Stimulated activated CD4-positive, alpha-beta T cell treated with anti-CD3 and anti-CD28 coated beads, TNF-alpha, amount 100 ng/mL, for 48 hours (primary cell): ENCODE data around the gene HSF4.

ENCODE experiments used
- DNase-seq, 3 donors: peaks; one replicate each; pipeline ENCODE4 v3.0.0-alpha.2; 2020; ENCODE audit warnings: low read depth in 3 of 3

Gene HSF4

DNA sequence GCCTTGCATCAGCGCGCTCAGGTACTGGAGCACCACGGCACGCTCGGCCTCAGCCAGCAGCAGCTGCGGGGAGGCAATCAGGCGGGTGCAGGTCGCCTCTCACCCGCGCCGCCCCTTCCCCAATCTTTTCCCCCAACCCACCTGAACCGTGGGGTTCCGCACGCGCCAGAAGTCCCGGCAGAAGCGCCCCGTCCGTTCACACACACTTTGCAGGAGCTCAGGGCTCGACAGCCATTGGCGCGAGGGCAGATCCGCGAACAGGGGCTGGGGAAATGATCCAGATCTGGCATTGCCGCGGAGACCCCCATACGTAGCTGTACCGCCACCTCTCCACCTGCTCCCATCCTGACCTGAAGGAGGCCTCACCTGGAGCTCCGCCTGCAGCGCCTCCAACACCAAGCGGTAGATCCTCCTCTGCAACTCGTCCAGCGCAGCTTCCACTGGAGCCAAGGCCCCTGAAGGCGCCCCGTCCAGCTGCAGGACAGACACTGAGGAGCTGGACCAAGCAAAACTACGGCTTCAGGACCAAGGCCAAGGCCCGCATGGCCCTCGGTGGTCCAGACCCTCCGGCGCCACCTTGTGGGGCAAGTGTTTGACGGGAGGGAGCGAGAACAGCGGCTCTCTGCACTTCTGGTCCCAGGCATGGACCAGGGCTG lies 20.6 kb downstream of the HSF4 start:
- DNase-seq: peak; percentile 65 to 83 (median 78)

GRCh38 chr16:67185651-67186134 lies 21.1 kb downstream of the HSF4 start:
- DNase-seq: no peak

DNA sequence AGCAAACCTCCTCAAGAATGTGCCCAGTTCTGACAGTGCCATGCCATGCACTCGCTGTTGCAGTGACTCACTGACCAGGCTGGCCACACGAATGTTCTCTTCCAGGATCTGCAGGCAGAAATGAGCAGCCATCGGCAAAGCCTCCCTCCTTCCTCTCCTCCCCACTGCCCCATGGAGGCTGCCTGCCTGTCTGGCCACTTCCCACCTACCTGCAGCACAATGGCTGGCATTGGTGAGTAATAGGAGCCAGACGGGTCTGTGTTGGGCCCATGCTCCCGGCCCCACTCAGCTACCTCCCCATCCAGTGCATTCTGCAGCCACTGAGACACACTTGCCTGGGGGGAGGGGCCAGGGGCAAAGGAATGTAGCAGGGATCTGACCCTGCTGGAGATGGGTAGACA lies 22.0 kb downstream of the HSF4 start:
- DNase-seq: no peak

- no peak for DNase-seq
Measured at GRCh38 chr16:67187175-67187890, 22.8 kb downstream of the HSF4 start.

DNA sequence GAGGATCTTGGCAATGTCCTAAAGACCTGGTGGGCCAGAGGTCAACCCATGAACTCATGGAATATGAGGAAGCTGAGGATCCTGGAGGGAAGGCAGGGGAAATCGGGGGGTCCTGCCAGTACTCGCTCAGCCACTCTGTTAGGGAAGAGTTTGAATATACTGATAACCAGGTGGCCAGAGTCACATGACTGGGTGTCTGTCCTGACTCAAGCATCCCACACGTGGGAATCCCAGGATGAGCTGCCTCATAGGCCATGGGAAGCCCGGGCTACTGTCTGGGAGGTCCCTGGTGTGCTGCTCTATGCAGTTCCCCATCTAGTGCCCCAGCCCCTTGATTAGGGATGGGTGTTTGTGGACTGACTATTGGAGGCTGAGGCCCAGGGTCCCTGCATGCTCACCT lies 23.8 kb downstream of the HSF4 start:
- no peak for DNase-seq

DNA sequence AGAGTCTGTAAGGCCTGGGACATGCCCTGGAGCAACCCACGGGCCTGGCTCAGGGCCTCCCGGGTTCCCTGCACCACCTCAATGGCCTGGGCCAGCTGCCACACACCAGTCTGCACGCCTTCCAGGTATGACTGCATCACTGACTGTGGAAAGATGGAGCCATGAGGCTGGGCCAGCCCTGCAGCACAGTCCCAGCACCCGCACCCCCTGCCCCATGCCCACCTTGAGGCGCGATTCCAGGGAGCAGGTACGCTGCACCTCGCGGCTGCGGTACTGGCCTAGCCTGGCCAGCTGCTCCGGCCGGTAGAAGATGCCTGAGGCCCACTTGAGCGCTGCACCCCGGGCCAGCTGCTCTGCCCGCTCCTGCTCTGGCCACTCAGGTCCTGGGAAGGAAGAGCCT lies 24.3 kb downstream of the HSF4 start:
- no peak for DNase-seq

- no peak for DNase-seq
Measured at GRCh38 chr16:67190041-67190440, 25.5 kb downstream of the HSF4 start, which contains the start of gene EXOC3L1. Gene EXOC3L1, minus strand, starts transcription at chr16:67190136. Its CDS starts 460 bp downstream, at chr16:67189676.

GRCh38 chr16:67190448-67191399 lies 26.2 kb downstream of the HSF4 start:
- no peak for DNase-seq

DNA sequence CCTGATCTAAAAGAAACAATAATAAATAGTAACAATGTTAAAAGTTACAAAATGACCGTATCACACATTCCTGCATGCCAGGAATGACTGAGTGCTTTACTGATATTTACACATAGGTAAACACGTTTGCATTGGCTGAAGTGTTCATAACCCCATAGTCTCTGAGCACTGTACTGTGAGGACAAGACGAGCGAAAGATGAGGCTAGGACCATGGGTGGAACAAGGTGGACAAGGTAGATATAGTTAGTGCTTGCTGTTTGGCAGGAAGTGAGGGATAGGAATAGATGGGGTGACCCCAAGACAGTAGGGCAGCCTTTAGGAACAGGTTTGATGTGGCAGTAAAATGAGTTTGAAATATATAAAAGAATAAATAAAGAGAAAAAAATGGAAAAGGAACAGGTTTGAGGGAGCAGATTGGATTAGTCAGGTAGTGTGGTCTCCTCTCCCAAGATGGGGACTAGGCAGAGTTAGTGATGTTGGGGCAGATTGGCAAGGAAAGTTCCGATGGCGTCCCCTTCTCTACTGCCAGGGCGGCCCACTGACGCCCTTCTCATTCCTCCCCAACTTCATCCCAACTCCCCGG lies 27.0 kb downstream of the HSF4 start:
- DNase-seq: no peak

DNA sequence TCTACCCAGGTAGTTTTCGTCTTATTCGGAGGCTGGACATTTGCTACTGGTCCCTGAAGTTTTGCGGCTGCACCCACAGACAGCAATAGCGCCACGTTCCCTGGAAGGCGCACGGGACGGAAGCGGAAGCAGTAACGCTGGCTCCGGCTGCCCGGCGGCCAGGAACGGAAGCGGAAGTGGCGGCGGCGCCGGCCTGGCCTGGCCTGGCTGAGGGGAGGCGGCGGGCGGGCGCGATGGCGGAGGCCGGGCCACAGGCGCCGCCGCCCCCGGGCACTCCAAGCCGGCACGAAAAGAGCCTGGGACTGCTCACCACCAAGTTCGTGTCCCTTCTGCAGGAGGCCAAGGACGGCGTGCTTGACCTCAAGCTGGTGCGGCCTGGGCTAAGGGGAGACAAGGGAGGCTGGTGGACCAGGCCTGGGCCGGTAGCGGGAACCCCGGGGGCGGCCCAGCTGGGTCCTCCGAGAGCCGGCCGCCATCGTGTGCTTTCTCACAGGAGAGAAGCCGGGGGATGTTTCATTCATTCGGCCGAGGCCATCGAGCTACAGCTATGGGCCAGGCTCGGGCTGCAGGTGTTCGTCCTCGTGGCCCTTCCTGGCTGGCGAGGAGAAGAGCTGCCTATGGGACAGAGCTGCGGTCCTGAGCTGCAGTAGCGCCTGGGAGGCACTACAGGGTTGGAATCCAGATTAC lies 27.6 kb downstream of the HSF4 start, which contains the start of gene E2F4:
TSS of gene E2F4 (plus strand) at position 161 of the 687 bp plus-strand sequence. CDS start at position 234, 73 bp downstream.
- DNase-seq: peak; percentile 80 to 84 (median 81)

GRCh38 chr16:67192781-67193361 lies 28.3 kb downstream of the HSF4 start:
- no peak for DNase-seq

- DNase-seq: no peak
Measured at GRCh38 chr16:67193536-67193935, 29.0 kb downstream of the HSF4 start.

- no peak for DNase-seq
Measured at GRCh38 chr16:67194260-67194659, 29.7 kb downstream of the HSF4 start.

DNA sequence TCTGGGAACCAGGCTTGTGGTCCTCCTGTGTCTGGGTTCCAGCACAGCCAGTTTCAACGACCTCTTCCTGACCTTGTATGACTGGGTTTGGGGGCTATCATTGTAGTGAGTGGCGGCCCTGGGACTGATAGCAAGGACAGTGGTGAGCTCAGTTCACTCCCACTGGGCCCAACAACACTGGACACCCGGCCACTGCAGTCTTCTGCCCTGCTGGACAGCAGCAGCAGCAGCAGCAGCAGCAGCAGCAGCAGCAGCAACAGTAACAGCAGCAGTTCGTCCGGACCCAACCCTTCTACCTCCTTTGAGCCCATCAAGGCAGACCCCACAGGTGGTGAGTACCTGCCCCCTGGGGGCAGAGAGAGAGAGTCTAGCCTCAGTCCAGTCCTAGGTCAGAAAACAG lies 31.1 kb downstream of the HSF4 start:
- DNase-seq: no peak

DNA sequence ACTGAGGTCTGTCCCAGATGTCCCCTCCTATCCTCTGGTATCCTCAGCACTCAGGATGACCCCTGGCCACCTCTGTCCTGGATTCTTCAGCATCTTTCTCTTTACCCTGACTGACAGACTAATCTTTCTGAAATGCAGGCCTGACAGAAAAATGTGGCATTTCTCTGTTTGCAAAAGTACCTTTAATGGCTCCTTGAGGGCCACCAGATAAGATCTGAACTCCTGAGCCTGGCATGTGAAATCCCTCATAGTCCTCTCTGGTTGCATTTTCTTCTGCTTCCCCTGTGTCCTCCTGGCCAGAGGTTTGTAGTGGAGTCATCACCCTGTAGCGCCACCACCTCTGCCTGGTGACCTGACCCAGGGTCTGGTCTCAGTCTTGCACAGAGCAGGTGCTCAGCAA lies 32.3 kb downstream of the HSF4 start:
- DNase-seq: no peak

- no peak for DNase-seq
Measured at GRCh38 chr16:67197704-67198103, 33.2 kb downstream of the HSF4 start.

- no peak for DNase-seq
Measured at GRCh38 chr16:67198238-67198734, 33.7 kb downstream of the HSF4 start.

DNA sequence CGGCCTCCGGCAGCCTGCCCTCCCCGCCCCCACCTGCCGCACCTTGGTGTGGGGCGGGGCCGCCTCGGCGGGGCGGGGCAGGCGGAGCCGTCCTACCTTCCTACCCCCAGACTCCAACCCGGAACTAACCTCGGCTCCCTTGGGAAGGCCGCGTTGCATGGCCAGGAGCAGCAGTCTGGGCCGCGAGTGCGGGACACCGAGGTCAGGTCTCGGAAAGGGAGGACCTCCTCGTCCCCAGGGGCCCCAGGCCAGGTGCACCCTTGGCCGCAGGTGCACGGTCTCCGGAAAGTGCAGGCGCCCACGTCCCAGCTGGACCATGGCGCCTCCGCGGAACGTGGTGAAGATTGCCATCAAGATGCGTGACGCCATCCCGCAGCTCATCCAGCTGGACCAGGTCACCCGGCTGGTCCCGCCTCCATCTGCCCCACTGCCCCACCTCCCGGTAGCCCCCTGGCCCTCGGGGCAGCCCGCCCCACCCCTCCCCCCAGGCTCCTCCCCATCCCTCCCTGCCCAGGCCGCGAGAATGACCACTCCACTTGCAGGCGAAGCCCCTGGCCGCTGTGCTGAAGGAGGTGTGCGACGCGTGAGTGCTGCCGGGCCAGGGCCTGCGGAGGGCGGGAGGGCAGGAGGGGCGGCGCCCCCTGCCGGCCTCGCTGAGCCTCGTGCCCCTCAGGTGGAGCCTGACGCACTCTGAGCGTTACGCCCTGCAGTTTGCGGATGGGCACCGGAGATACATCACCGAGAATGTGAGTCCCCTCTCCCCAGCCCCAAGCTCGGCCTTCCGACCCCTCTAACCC lies 34.7 kb downstream of the HSF4 start, which contains the start of gene ELMO3:
TSS of gene ELMO3 (plus strand) at position 121 of the 797 bp plus-strand sequence. CDS start at position 317, 196 bp downstream.
- no peak for DNase-seq

DNA sequence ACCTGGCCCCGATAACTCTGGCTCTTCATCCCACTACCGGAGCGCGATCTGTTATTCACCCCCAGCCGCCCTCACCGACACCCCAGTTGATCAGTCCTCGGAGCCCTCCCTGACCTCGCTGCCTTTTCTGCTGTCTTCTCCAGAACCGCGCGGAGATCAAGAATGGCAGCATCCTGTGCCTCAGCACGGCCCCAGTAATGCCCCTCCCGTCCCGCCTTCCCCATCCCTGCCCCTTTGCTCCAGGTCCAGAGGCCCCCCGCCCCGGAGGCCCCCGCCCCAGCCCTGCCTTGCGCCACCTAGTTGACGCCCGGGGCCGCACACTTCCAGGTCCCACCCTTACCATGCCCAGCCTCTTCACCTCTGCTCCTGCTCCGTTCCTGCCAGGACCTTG lies 35.3 kb downstream of the HSF4 start:
- no peak for DNase-seq
